ENCODE measurements around the gene LLCFC1. TPM values are rescaled to one million over a fixed set of nuclear protein-coding genes. Genes with fewer than 3 reads are reported as not detected.

The LLCFC1 gene
- total and polyA plus RNA-seq, 2 experiments from 2014 or later, result not detected

DNA sequence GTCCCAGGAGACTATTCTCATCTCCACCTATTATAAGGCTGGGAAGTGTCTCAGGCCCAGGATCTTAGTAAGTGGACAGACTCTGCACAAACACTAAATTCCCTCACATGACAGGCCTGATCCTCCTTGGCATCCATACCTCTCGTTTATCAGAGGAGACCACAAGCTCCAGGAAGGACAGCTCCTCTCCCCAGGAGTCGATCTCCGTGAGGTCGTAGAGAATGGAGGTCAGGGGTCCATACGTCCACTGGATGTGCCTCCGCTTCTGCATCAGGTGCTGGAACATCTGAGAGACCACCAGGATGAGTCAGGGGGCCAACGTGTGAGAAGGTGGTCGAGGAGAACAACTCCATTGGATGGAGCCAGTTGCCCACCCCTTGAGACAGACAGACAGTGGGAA, 11.3 kb upstream of the LLCFC1 start:
- Histone ChIP-seq H3K9me3 (ENCODE audit: low read depth) (no peaks in the 10 kb centered on the region), H3K27me3 (no peaks in the 10 kb centered on the region), H3K27ac (no peak overlapping the region), H3K4me1 (ENCODE audit: low read depth) (no peaks in the 10 kb centered on the region), H3K4me3 (no peak overlapping the region), H3K36me3 (no peaks in the 10 kb centered on the region)
- DNase-seq (ENCODE audit: low read depth in 1 of 2, low spot score in 1 of 2), result no peak
- TF ChIP-seq, protein P1, sequence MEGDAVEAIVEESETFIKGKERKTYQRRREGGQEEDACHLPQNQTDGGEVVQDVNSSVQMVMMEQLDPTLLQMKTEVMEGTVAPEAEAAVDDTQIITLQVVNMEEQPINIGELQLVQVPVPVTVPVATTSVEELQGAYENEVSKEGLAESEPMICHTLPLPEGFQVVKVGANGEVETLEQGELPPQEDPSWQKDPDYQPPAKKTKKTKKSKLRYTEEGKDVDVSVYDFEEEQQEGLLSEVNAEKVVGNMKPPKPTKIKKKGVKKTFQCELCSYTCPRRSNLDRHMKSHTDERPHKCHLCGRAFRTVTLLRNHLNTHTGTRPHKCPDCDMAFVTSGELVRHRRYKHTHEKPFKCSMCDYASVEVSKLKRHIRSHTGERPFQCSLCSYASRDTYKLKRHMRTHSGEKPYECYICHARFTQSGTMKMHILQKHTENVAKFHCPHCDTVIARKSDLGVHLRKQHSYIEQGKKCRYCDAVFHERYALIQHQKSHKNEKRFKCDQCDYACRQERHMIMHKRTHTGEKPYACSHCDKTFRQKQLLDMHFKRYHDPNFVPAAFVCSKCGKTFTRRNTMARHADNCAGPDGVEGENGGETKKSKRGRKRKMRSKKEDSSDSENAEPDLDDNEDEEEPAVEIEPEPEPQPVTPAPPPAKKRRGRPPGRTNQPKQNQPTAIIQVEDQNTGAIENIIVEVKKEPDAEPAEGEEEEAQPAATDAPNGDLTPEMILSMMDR (IDR thresholded peaks at IDR 0.05; ENCODE audit: low read depth, low read length), result no peak

DNA sequence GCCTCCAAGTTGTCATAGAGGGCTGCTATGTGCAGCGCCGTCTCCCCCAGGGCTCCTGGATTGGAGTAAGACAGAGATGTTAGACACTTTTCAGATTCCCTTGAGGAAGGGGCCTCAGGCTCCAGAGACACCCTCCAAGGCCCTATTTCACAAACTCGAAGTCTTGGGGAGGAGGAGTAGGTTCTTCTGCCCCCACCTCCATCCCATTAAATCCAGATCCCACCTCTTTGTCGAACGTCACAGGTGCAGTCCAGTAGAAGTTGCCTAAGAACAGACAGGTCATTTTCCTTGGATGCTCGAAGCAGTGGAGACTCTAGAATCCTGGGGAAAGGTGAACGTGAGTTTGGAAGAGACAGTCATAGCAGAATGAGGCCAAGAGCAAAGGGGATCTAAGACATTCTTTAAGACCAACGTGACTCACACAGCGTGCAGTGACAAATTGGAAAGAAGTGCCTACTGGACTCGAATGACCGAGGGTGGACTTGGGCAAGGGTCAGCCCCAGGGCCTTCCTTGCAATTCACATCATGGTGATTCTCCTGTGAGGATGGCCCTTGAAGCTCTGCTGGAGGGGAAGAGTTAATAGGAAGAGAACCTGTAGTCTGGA, 9.1 kb upstream of the LLCFC1 start:
- Histone ChIP-seq H3K9me3 (ENCODE audit: low read depth) (no peaks in the 10 kb centered on the region), H3K27me3 (no peaks in the 10 kb centered on the region), H3K27ac (no peak overlapping the region), H3K4me3 (no peak overlapping the region), H3K36me3 (no peaks in the 10 kb centered on the region), H3K4me1 (ENCODE audit: low read depth) (no peaks in the 10 kb centered on the region)
- TF ChIP-seq, protein P1 (IDR thresholded peaks at IDR 0.05; ENCODE audit: low read depth, low read length), result no peak
- DNase-seq (ENCODE audit: low read depth in 1 of 2, low spot score in 1 of 2), result no peak

DNA sequence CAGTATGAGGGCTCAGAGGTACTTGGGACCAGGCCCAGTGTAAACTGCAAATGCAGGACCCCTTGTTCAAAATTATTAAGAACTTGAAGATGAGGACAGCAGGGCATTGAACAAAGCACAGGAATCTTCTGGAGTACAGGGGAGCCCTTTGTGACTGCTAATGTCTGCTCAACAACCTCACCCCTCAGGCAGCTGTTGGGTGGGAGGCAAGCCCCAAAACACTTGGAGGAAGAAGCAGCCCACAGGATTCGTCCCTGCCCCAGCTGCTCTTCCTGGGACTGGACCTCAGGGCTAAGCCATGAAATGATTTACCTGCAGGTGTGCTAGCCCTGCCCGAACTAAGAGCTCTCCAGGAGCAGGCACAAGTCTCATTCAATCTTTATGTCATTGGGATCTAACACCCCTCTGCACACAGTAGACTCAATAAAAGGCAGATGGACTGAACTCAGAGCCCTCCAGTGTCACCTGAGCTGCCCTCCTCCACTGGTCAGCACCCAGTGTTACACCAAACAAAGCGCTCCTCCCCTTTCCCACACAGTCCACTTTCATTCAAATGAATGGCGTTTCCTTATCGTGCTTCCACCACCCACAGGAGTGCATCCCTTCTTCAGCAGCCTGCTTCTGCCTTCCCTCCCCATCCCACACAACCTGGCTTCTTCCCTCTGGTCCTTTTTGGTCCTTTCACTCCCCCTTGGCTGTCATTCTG, 6.7 kb upstream of the LLCFC1 start:
- Histone ChIP-seq H3K4me1 (ENCODE audit: low read depth) (no peaks in the 10 kb centered on the region), H3K27ac (no peak overlapping the region), H3K4me3 (no peak overlapping the region), H3K36me3 (no peaks in the 10 kb centered on the region), H3K27me3 (no peaks in the 10 kb centered on the region), H3K9me3 (ENCODE audit: low read depth) (no peaks in the 10 kb centered on the region)
- TF ChIP-seq, protein P1 (IDR thresholded peaks at IDR 0.05; ENCODE audit: low read depth, low read length), result no peak
- DNase-seq (ENCODE audit: low read depth in 1 of 2, low spot score in 1 of 2), result no peak

DNA sequence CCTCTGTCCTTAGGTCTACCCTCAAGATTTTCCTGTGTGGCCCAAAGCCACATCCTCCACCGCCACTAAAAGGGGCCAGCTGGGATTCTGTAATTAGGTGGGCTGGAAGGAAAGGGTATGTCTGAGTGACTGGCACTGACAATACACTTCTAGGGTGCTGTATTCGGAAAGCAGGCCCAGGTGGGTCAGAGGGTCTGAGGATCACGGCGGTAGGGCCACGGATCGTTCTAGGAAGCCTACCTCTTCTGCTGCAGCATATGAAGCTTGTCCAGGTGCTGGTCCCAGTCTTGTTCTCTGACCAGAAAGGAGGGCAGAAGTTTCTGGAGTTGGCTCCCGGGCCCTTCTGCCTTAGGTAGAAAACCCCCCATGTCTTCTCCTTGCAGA, 6.2 kb upstream of the LLCFC1 start:
- Histone ChIP-seq H3K9me3 (ENCODE audit: low read depth) (no peaks in the 10 kb centered on the region), H3K4me1 (ENCODE audit: low read depth) (no peaks in the 10 kb centered on the region), H3K27ac (no peak overlapping the region), H3K4me3 (no peak overlapping the region), H3K36me3 (no peaks in the 10 kb centered on the region), H3K27me3 (no peaks in the 10 kb centered on the region)
- TF ChIP-seq, protein P1 (IDR thresholded peaks at IDR 0.05; ENCODE audit: low read depth, low read length), result no peak
- no peak for DNase-seq (ENCODE audit: low read depth in 1 of 2, low spot score in 1 of 2)

DNA sequence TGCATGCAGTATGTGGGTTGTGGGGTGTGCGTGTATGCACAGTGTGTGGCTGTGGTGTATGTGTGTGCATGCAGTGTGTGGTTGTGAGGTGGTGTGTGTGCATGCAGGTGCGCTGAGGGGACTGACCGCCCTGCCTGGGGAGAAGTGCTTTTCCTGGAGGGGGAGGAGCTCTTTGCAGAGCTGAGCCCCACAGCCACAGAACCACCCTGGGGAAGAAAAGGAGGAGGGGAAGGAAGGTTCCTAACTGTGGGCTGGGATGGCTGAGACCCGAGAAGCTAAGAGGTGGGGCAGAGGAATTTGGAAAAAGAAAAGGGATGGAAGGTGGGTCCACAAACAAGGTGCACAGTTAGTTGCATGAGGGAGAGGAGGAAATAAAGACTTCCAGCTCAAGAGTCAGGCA, 5.7 kb upstream of the LLCFC1 start, which contains the start of gene TRPV5:
TRPV5 (minus strand) TSS at position 123 of the 400 bp plus-strand sequence. CDS start 287 bp downstream, outside the sequence.
- no peaks in the 10 kb centered on the region for H3K36me3 ChIP-seq
- no peaks in the 10 kb centered on the region for H3K4me1 ChIP-seq (ENCODE audit: low read depth)
- H3K27me3 ChIP-seq, result no peaks in the 10 kb centered on the region
- no peak within 1 kb of the TSS for H3K27ac ChIP-seq
- TF ChIP-seq, protein P1 (IDR thresholded peaks at IDR 0.05; ENCODE audit: low read depth, low read length), result no peak
- no peaks in the 10 kb centered on the region for H3K9me3 ChIP-seq (ENCODE audit: low read depth)
- no peak for DNase-seq (ENCODE audit: low read depth in 1 of 2, low spot score in 1 of 2)
- H3K4me3 ChIP-seq, result no peak within 1 kb of the TSS
